ENCODE data around the gene FOXR1. TPM values are rescaled to one million over a fixed set of nuclear protein-coding genes. Genes with fewer than 3 reads are reported as not detected.
A peak's percentile ranks its signal among the peaks of the same experiment; 100 is the strongest.
"Not testable (repeated sequence)": the region's sequence is repeated elsewhere in the genome, so short reads cannot be mapped to it uniquely, and the experiment has no call there.

Gene FOXR1
- total RNA-seq, 1 donor = not detected

GRCh38 chr11:118958577-118958976 lies 13.0 kb upstream of the FOXR1 start:
- TF ChIP-seq CTCF (IDR thresholded peaks at IDR 0.05; ENCODE audit: insufficient read depth, low read length) = no peak
- H3K4me3 ChIP-seq (ENCODE audit: low read depth, low read length) = no peak overlapping the region
- no peak for DNase-seq (ENCODE audit: low read depth)

- TF ChIP-seq CTCF (IDR thresholded peaks at IDR 0.05; ENCODE audit: insufficient read depth, low read length) = no peak
- no peak overlapping the region for H3K4me3 ChIP-seq (ENCODE audit: low read depth, low read length)
- DNase-seq (ENCODE audit: low read depth) = no peak
Observed at GRCh38 chr11:118961189-118961588, 10.4 kb upstream of the FOXR1 start.

- TF ChIP-seq CTCF (IDR thresholded peaks at IDR 0.05; ENCODE audit: insufficient read depth, low read length) = no peak
- no peak for DNase-seq (ENCODE audit: low read depth)
- H3K4me3 ChIP-seq (ENCODE audit: low read depth, low read length) = no peak overlapping the region
Observed at GRCh38 chr11:118961591-118961990, 10.0 kb upstream of the FOXR1 start.

- H3K4me3 ChIP-seq (ENCODE audit: low read depth, low read length); DNase-seq (ENCODE audit: low read depth): not testable (repeated sequence)
Observed at GRCh38 chr11:118969508-118969907, 2.1 kb upstream of the FOXR1 start.

GRCh38 chr11:118973985-118974384 lies 2.4 kb downstream of the FOXR1 start:
- no peak for TF ChIP-seq CTCF (IDR thresholded peaks at IDR 0.05; ENCODE audit: insufficient read depth, low read length)
- no peak overlapping the region for H3K4me3 ChIP-seq (ENCODE audit: low read depth, low read length)
- DNase-seq (ENCODE audit: low read depth) = no peak

- DNase-seq (ENCODE audit: low read depth) = peak; percentile 5
- no peak for TF ChIP-seq CTCF (IDR thresholded peaks at IDR 0.05; ENCODE audit: insufficient read depth, low read length)
Observed at GRCh38 chr11:118975771-118976709, 4.5 kb downstream of the FOXR1 start.

GRCh38 chr11:118979434-118979833 lies 7.9 kb downstream of the FOXR1 start:
- TF ChIP-seq CTCF (IDR thresholded peaks at IDR 0.05; ENCODE audit: insufficient read depth, low read length) = no peak
- no peak for DNase-seq (ENCODE audit: low read depth)
- no peak overlapping the region for H3K4me3 ChIP-seq (ENCODE audit: low read depth, low read length)

More at GRCh38 chr11:118975771-118976709, 4.5 kb downstream of the FOXR1 start:
- H3K4me3 ChIP-seq (ENCODE audit: low read depth, low read length) = no peak overlapping the region
